Breast epithelium (tissue), 4 donors: ENCODE results near the gene ERBIN. TPM values are rescaled to one million over a fixed set of nuclear protein-coding genes. Genes with fewer than 3 reads are reported as not detected.
"Not testable (repeated sequence)": the region's sequence is repeated elsewhere in the genome, so short reads cannot be mapped to it uniquely, and the experiment has no call there.

Experiments used
- DNase-seq, 2 donors: peaks; one replicate each; pipeline ENCODE4 v3.0.0-alpha.2; 2019; ENCODE audit warnings: low spot score in 2 of 2
- H3K27ac ChIP-seq, 2 donors: fragments of 200-600 bp; sonication (generic) in 1 of 2; one replicate each; pipeline ENCODE4 v1.5.1; 2016 to 2019; ENCODE audit warnings: mild to moderate bottlenecking in 1 of 2
- H3K27me3 ChIP-seq, 2 donors: fragments of 200-600 bp; sonication (generic) in 1 of 2; one replicate each; pipeline versions ENCODE4 v1.5.1 to v1.6.0; 2017 to 2019; ENCODE audit warnings: control low read depth in 1 of 2, mild to moderate bottlenecking in 1 of 2
- H3K36me3 ChIP-seq: fragments of 200-600 bp; one replicate; pipeline ENCODE4 v1.5.1; 2019
- H3K4me1 ChIP-seq, 2 donors: fragments of 200-600 bp; sonication (generic); one replicate each; pipeline ENCODE4 v1.5.1; 2016 to 2019; ENCODE audit warnings: control low read depth in 1 of 2
- H3K4me3 ChIP-seq, 3 donors: fragments of 200-600 bp; sonication (generic); 1 replicate in 2 of 3; 2 replicates in 1 of 3; pipeline ENCODE4 v1.5.1; 2016 to 2019; ENCODE audit warnings: mild to moderate bottlenecking in 3 of 3, moderate library complexity in 2 of 3
- H3K9me3 ChIP-seq, 2 donors: fragments of 200-600 bp; sonication (generic) in 1 of 2; one replicate each; pipeline ENCODE4 v1.5.1; 2016 to 2019; ENCODE audit warnings: control low read depth in 1 of 2
- CTCF ChIP-seq, 3 donors: fragments of 450-650 bp; IDR thresholded peaks; one replicate each; pipeline ENCODE4 v1.5.1; 2016 to 2017; ENCODE audit warnings: antibody characterized with exemption in 3 of 3, mild to moderate bottlenecking in 3 of 3, moderate library complexity in 3 of 3
- POLR2A ChIP-seq: fragments of 450-650 bp; IDR thresholded peaks from one replicate; pipeline ENCODE4 v1.6.1; 2016; ENCODE audit warnings: antibody characterized with exemption, mild to moderate bottlenecking, moderate library complexity
- POLR2AphosphoS5 ChIP-seq, 3 donors: sonication (generic); formaldehyde crosslinking; IDR thresholded peaks; one replicate each; pipeline ENCODE4 v1.6.1; 2017; ENCODE audit warnings: antibody characterized with exemption in 3 of 3
- intact Hi-C: fragments of 100-400 bp; cut with DNase I; formaldehyde crosslinking; loops from one replicate; pipeline ENCODE4 v1.15.1; 2023; ENCODE audit warnings: low total_unique reads
- total RNA-seq, 3 donors: library from RNA; depleted of rRNA; stranded (reverse); fragments of >200 nt; gene quantifications; one replicate each; pipeline ENCODE4 v1.1.0, GENCODE V29; 2016

The ERBIN gene
- total RNA-seq, 3 donors from 2014 or later: 63.5 to 131 (median 97.7) TPM

GRCh38 chr5:65952259-65952658 lies 25.9 kb downstream of the ERBIN start:
- intact Hi-C loops: no loop called here
- Histone ChIP-seq H3K27ac (no peak overlapping the region), H3K4me3 (no peak overlapping the region), H3K4me1 (no peaks in the 10 kb centered on the region), H3K27me3 (no peaks in the 10 kb centered on the region), H3K36me3 (no peaks in the 10 kb centered on the region), H3K9me3 (no peaks in the 10 kb centered on the region)
- TF ChIP-seq CTCF (IDR thresholded peaks at IDR 0.05) (no peak), POLR2AphosphoS5 (IDR thresholded peaks at IDR 0.05) (no peak), POLR2A (no peak)
- DNase-seq: no peak

DNA sequence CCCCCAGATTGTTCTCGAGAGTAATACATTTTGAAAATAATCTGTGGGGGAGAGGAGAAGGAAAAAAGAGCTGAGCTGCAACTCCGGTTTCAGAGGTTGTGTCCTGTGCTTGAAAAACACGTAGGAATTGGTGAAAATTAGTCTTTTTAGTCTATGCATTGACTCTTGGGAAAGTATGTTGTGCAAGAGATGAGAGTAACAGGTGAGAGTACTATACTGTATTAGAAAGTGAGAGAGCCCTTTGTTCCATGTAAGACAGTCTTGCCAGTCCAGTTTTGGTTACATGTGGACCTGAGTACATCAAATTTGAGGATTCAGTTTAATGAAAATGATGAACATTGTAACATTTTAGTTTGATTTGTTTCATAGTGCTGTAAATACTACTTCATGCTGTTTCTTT lies 27.8 kb downstream of the ERBIN start:
- TF ChIP-seq CTCF (IDR thresholded peaks at IDR 0.05) (no peak), POLR2A (no peak), POLR2AphosphoS5 (IDR thresholded peaks at IDR 0.05) (no peak)
- intact Hi-C loops: no loop called here
- no peaks in the 10 kb centered on the region for H3K4me1 ChIP-seq

DNA sequence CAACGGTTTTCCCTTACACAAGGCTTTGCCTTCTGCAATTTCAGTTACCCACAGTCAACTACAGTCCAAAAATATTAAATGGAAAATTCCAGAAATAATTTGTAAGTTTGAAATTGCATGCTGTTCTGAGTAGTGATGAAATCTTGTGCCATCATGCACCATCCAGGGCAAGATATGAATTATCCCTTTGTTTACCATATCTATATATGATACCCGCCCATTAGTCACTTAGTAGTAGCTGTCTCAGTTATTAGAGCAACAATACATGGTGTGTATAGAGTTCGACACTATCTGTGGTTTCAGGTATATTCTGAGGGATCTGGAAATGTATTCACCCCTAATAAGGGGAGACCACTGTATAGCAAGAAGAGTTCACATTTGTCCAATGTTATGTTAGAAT lies 29.4 kb downstream of the ERBIN start:
- no peak overlapping the region for H3K4me3 ChIP-seq
- H3K9me3 ChIP-seq: no peaks in the 10 kb centered on the region
- no peak overlapping the region for H3K27ac ChIP-seq
- no peaks in the 10 kb centered on the region for H3K4me1 ChIP-seq
- H3K27me3 ChIP-seq: no peaks in the 10 kb centered on the region
- TF ChIP-seq CTCF (IDR thresholded peaks at IDR 0.05): no peak
- TF ChIP-seq POLR2A: no peak
- TF ChIP-seq POLR2AphosphoS5 (IDR thresholded peaks at IDR 0.05): no peak
- intact Hi-C loops: no loop called here
- no peaks in the 10 kb centered on the region for H3K36me3 ChIP-seq
- no peak for DNase-seq

More for the DNA sequence above, 27.8 kb downstream of the ERBIN start:
- Histone ChIP-seq H3K36me3 (no peaks in the 10 kb centered on the region), H3K27ac (no peak overlapping the region), H3K4me3 (no peak overlapping the region), H3K9me3 (no peaks in the 10 kb centered on the region), H3K27me3 (no peaks in the 10 kb centered on the region)
- no peak for DNase-seq

DNA sequence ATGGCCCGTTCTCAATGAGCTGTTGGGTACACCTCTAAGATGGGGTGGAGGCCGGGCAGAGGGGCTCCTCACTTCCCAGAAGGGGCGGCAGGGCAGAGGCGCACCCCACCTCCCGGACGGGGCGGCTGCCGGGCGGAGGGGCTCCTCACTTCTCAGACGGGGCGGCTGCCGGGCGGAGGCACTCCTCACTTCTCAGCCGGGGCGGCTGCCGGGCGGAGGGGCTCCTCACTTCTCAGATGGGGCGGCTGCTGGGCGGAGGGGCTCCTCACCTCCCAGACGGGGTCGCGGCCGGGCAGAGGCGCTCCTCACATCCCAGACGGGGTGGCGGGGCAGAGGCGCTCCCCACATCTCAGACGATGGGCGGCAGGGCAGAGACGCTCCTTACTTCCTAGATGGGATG lies 31.3 kb downstream of the ERBIN start:
- H3K4me1 ChIP-seq, intact Hi-C loops, H3K4me3 ChIP-seq, H3K27ac ChIP-seq, H3K9me3 ChIP-seq, H3K36me3 ChIP-seq, DNase-seq, H3K27me3 ChIP-seq: not testable (repeated sequence)

DNA sequence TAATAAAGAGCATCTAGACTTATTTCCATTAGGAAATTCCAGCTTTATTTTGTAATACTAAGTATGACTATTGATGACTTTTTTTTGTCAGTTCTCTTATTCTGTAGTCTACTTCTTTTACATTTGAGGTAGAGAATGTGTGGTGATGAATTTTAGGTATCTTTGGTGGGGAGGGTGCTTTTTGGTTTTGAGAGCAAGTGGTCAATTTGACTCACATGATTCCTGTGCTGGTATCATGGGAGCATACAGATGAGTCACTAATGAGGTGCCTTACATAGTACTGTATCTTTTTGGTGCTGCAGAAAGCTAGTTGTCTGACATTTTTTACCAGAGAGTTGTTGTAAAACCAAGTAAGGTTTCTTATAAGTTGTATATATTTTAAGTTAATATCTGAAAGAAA lies 35.3 kb downstream of the ERBIN start:
- Histone ChIP-seq H3K36me3 (no peaks in the 10 kb centered on the region), H3K4me1 (peaks cover 0 to 4% of the 10 kb centered on the region in 2 donors), H3K27me3 (no peaks in the 10 kb centered on the region), H3K9me3 (no peaks in the 10 kb centered on the region), H3K4me3 (no peak overlapping the region), H3K27ac (no peak overlapping the region)
- DNase-seq: no peak
- intact Hi-C loops: no loop called here
- no peak for TF ChIP-seq POLR2AphosphoS5 (IDR thresholded peaks at IDR 0.05)
- no peak for TF ChIP-seq POLR2A
- no peak for TF ChIP-seq CTCF (IDR thresholded peaks at IDR 0.05)
